ENCODE data around the gene TUFT1. TPM values are rescaled to one million over a fixed set of nuclear protein-coding genes. Genes with fewer than 3 reads are reported as not detected.

TUFT1 gene
- total and polyA plus RNA-seq, 2 of the 8 experiments (the other 6 are each of a cell fraction or from before 2014, with no cell fraction given): 7.3 to 10.4 TPM

GRCh38 chr1:151618003-151618402, 77.9 kb downstream of the TUFT1 start:
- ChIA-PET CTCF (ENCODE audit: partially characterized antibody) (interaction anchor here (1.0 to 1.5 kb wide), 2 partner anchors 10 to 24 kb away, joined by 3 to 5 read pairs; no protein-coding TSS in a partner anchor), POLR2A (ENCODE audit: partially characterized antibody) (no interaction called here)
- WGBS, 2 experiments (ENCODE audit: extremely low coverage in 1 of 2, insufficient coverage in 1 of 2, insufficient read length in 1 of 2, insufficient replicate concordance in 2 of 2, low coverage in 1 of 2, low lambda C conversion rate in 2 of 2, missing lambda C conversion rate in 1 of 2): 88% methylated on average over 3 of the region's 3 CpGs; no CpG with 5 or more reads in 1 of the 2 experiments
- peaks cover 0 to 1% of the 10 kb centered on the region in 2 experiments for H4K20me1 ChIP-seq (replicated peaks in 1 of 2; ENCODE audit: control insufficient read depth in 1 of 2, insufficient read depth in 2 of 2, low read length in 2 of 2)
- no peak overlapping the region for H2BK5ac ChIP-seq (ENCODE audit: low read depth, low read length)
- DNase-seq (ENCODE audit: low read depth in 1 of 2, low spot score in 2 of 2) (no peak), FAIRE-seq (no peak)
- no peaks in the 10 kb centered on the region for H3K27me3 ChIP-seq (replicated peaks in 1 of 4; ENCODE audit: control insufficient read depth in 3 of 4, extremely low read depth in 1 of 4, insufficient read depth in 3 of 4, low read length in 3 of 4)
- H4K91ac ChIP-seq (replicated peaks; ENCODE audit: insufficient read length, low read length): no peak overlapping the region
- no peak overlapping the region for H3K9ac ChIP-seq (replicated peaks in 1 of 4; ENCODE audit: extremely low read depth in 1 of 4, low read depth in 3 of 4, low read length in 3 of 4)
- H2BK20ac ChIP-seq (ENCODE audit: low read length): no peak overlapping the region
- H3K79me2 ChIP-seq (ENCODE audit: control insufficient read depth in 1 of 2, insufficient read depth in 2 of 2, low read length in 2 of 2): peaks cover 0 to 96% of the 10 kb centered on the region in 2 experiments; a peak in 3 of 4 replicates
- no peaks in the 10 kb centered on the region for H3K9me3 ChIP-seq (ENCODE audit: insufficient read depth in 2 of 2, low read depth in 1 of 2, low read length in 1 of 2)
- H3K4me3 ChIP-seq (ENCODE audit: extremely low read depth in 1 of 4, insufficient read depth in 2 of 4, low read depth in 3 of 4, low read length in 4 of 4): no peak overlapping the region
- H3K18ac ChIP-seq (ENCODE audit: extremely low read depth, low read length): no peak overlapping the region
- peaks cover 0 to 6% (median 1%) of the 10 kb centered on the region in 4 experiments; a peak in 2 of 7 replicates for H3K4me1 ChIP-seq (replicated peaks in 1 of 4; ENCODE audit: control insufficient read depth in 3 of 4, insufficient read depth in 4 of 4, low read length in 3 of 4)
- no peak overlapping the region for H3K27ac ChIP-seq (ENCODE audit: low read depth, low read length)
- H2AFZ ChIP-seq (ENCODE audit: low read length): no peak overlapping the region
- H3K23ac ChIP-seq (ENCODE audit: insufficient read length): no peak overlapping the region
- no peak overlapping the region for H3K4me2 ChIP-seq (ENCODE audit: insufficient read depth in 1 of 2, low read depth in 2 of 2, low read length in 2 of 2)
- no peak overlapping the region for H3K56ac ChIP-seq (replicated peaks; ENCODE audit: insufficient read length, low read depth, low read length)
- peaks cover 9% of the 10 kb centered on the region for H3K23me2 ChIP-seq (ENCODE audit: low read depth, low read length)
- no peak overlapping the region for H3K4ac ChIP-seq (replicated peaks; ENCODE audit: insufficient read length, low read depth, low read length)
- no peak overlapping the region for H4K8ac ChIP-seq (ENCODE audit: extremely low read depth, insufficient read depth, low read length)
- H2AK5ac ChIP-seq (ENCODE audit: low read depth, low read length): no peak overlapping the region
- no peak overlapping the region for H2BK15ac ChIP-seq (ENCODE audit: low read length)
- no peak overlapping the region for H2BK120ac ChIP-seq (replicated peaks; ENCODE audit: low read depth, low read length)
- no peak overlapping the region for H3K14ac ChIP-seq (ENCODE audit: insufficient read length)
- no peaks in the 10 kb centered on the region for H3K79me1 ChIP-seq (ENCODE audit: low read depth, low read length)
- no peak overlapping the region for H4K5ac ChIP-seq (ENCODE audit: insufficient read length, low read depth, low read length)
- no peak overlapping the region for H2BK12ac ChIP-seq (ENCODE audit: low read depth, low read length)
- peaks cover 0 to 3% (median 0%) of the 10 kb centered on the region in 4 experiments; a peak in 3 of 8 replicates for H3K36me3 ChIP-seq (ENCODE audit: control insufficient read depth in 2 of 4, insufficient read depth in 4 of 4, low read length in 3 of 4)
- TF ChIP-seq HDAC2 (IDR thresholded peaks at IDR 0.05; ENCODE audit: borderline replicate concordance in 1 of 2, low read depth in 2 of 2, low read length in 2 of 2): no peak
- TF ChIP-seq KDM4A (IDR thresholded peaks at IDR 0.05; ENCODE audit: low read depth, low read length, severe bottlenecking): no peak
- TF ChIP-seq BACH1 (IDR thresholded peaks at IDR 0.05; ENCODE audit: low read length): no peak
- TF ChIP-seq CTBP2 (IDR thresholded peaks at IDR 0.05; ENCODE audit: borderline replicate concordance, insufficient read depth, insufficient read length, low read length): no peak
- TF ChIP-seq SP4 (IDR thresholded peaks at IDR 0.05; ENCODE audit: low read length): no peak
- TF ChIP-seq ZNF274 (IDR thresholded peaks at IDR 0.05; ENCODE audit: borderline replicate concordance, extremely low read depth, low read length): no peak
